GM19463 (cell line): ENCODE data around the gene SKP1.

Experiments used
- ATAC-seq: cut with Tn5 transposase; IDR thresholded peaks from one replicate; pipeline ENCODE4 v1.9.1; 2021; ENCODE audit warnings: mild to moderate bottlenecking, moderate library complexity; ENCODE audit not compliant: unreplicated experiment

SKP1 gene

GRCh38 chr5:134113902-134114875, 62.6 kb downstream of the SKP1 start, which contains the start of gene TCF7:
Gene TCF7 (plus strand): TSS chr5:134114681. CDS start chr5:134114907, 226 bp downstream.
- ATAC-seq: peak; percentile 78

GRCh38 chr5:134113363-134113889, 63.3 kb downstream of the SKP1 start:
- no peak for ATAC-seq

GRCh38 chr5:134112726-134113362, 63.9 kb downstream of the SKP1 start:
- no peak for ATAC-seq

- no peak for ATAC-seq
These were observed 64.8 kb downstream of the SKP1 start for GRCh38 chr5:134111741-134112647.

GRCh38 chr5:134110382-134110781, 66.4 kb downstream of the SKP1 start:
- no peak for ATAC-seq

GRCh38 chr5:134107779-134108178, 69.0 kb downstream of the SKP1 start:
- ATAC-seq: no peak

- no peak for ATAC-seq
These were observed 69.6 kb downstream of the SKP1 start for GRCh38 chr5:134106991-134107701.

- no peak for ATAC-seq
These were observed 72.6 kb downstream of the SKP1 start for GRCh38 chr5:134103998-134104654.

- ATAC-seq: no peak
These were observed 73.4 kb downstream of the SKP1 start for GRCh38 chr5:134103397-134103796.

- no peak for ATAC-seq
These were observed 74.9 kb downstream of the SKP1 start for GRCh38 chr5:134101686-134102439.

- ATAC-seq: peak; percentile 75
These were observed 76.3 kb downstream of the SKP1 start for GRCh38 chr5:134100283-134101091.

- ATAC-seq: no peak
These were observed 76.8 kb downstream of the SKP1 start for GRCh38 chr5:134099939-134100282.

- ATAC-seq: peak; percentile 23
These were observed 77.4 kb downstream of the SKP1 start for GRCh38 chr5:134099288-134099872.
